Endothelial cell of umbilical vein (primary cell): ENCODE results near the gene MAML3. TPM values are rescaled to one million over a fixed set of nuclear protein-coding genes. Genes with fewer than 3 reads are reported as not detected.

Experiments used
- BruUV-seq: library from RNA; stranded (reverse); fragments of 400-500 nt; replicated peaks from 2 replicates; lab custom pipeline; 2021; lab: Mats Ljungman, UMichigan
- CTCF ChIA-PET: fragments of 300-600, 350-600 bp; sonication (Branson Sonifier 250); formaldehyde crosslinking; loops from one replicate; lab custom pipeline; 2021; ENCODE audit warnings: antibody characterized with exemption, inconsistent platforms; lab: Charles Lee
- POLR2A ChIA-PET: fragments of 300-600, 350-600 bp; sonication (Branson Sonifier 250); formaldehyde crosslinking; loops from one replicate; lab custom pipeline; 2021; ENCODE audit warnings: antibody characterized with exemption, inconsistent platforms; lab: Charles Lee
- DNase-seq: peaks from one replicate; pipeline ENCODE4 v3.0.0-alpha.2; 2011; ENCODE audit warnings: low read depth, low spot score
- FAIRE-seq: peaks from 2 replicates; lab custom pipeline; 2011; peaks lifted over from hg19 to GRCh38; lab: Jason Lieb, UNC
- H2AFZ ChIP-seq: 2 replicates; pipeline ENCODE4 v1.6.0; 2012; ENCODE audit warnings: low read depth, low read length, control low read depth, inconsistent platforms
- H3K27ac ChIP-seq: 2 replicates; pipeline ENCODE4 v1.5.1; 2011; ENCODE audit warnings: low read depth, mild to moderate bottlenecking, control low read depth, low read length, moderate library complexity; ENCODE audit not compliant: insufficient read depth
- H3K27me3 ChIP-seq, 2 experiments: 2 replicates each; pipeline versions ENCODE4 v1.6.0 to v1.6.1; 2011; ENCODE audit warnings: low read length in 2 of 2, mixed read lengths in 1 of 2; ENCODE audit not compliant: control insufficient read depth in 2 of 2, insufficient read depth in 2 of 2
- H3K36me3 ChIP-seq, 2 experiments: 2 replicates in 1 of 2; 3 replicates in 1 of 2; pipeline ENCODE4 v1.5.1; 2011; ENCODE audit warnings: low read length in 2 of 2, mild to moderate bottlenecking in 1 of 2, moderate library complexity in 1 of 2; ENCODE audit not compliant: control insufficient read depth in 2 of 2, insufficient read depth in 2 of 2; ENCODE audit errors: extremely low read depth in 1 of 2
- H3K4me1 ChIP-seq: 3 replicates; pipeline ENCODE4 v1.5.1; 2011; ENCODE audit warnings: mild to moderate bottlenecking, low read length; ENCODE audit not compliant: control insufficient read depth, insufficient read depth; ENCODE audit errors: extremely low read depth
- H3K4me2 ChIP-seq: 2 replicates; pipeline ENCODE4 v1.6.1; 2011; ENCODE audit warnings: low read length, control low read depth, mixed read lengths; ENCODE audit not compliant: insufficient read depth
- H3K4me3 ChIP-seq, 3 experiments: fragments of 200-600 bp in 1 of 3; sonication (generic), shearing (Covaris generic) in 1 of 3; replicated peaks in 1 of 3; 2 replicates each; pipeline ENCODE4 v1.5.1; 2011 to 2016; ENCODE audit warnings: control low read depth in 3 of 3, low read length in 3 of 3, mild to moderate bottlenecking in 2 of 3, inconsistent platforms in 1 of 3, low read depth in 1 of 3, moderate library complexity in 1 of 3; ENCODE audit not compliant: insufficient read depth in 1 of 3
- H3K79me2 ChIP-seq: 2 replicates; pipeline ENCODE4 v1.6.0; 2012; ENCODE audit warnings: low read length, inconsistent platforms; ENCODE audit not compliant: control insufficient read depth, insufficient read depth
- H3K9ac ChIP-seq: replicated peaks from 2 replicates; pipeline ENCODE3; 2011; ENCODE audit warnings: low read length, control low read depth; ENCODE audit not compliant: insufficient read depth; ENCODE audit errors: extremely low read depth
- H3K9me1 ChIP-seq: replicated peaks from 3 replicates; pipeline ENCODE4 v1.6.0; 2011; ENCODE audit warnings: mild to moderate bottlenecking, low read length; ENCODE audit not compliant: control insufficient read depth, insufficient read depth; ENCODE audit errors: extremely low read depth
- H3K9me3 ChIP-seq: replicated peaks from 2 replicates; pipeline ENCODE4 v1.5.1; 2012; ENCODE audit warnings: low read length, inconsistent platforms; ENCODE audit not compliant: control insufficient read depth, insufficient read depth
- H4K20me1 ChIP-seq: replicated peaks from 2 replicates; pipeline ENCODE3; 2011; ENCODE audit warnings: mild to moderate bottlenecking, low read length; ENCODE audit not compliant: control insufficient read depth, insufficient read depth; ENCODE audit errors: extremely low read depth
- CTCF ChIP-seq, 2 donors: IDR thresholded peaks; 1 replicate in 1 of 2; 2 replicates in 1 of 2; pipeline ENCODE4 v1.5.1; 2011; ENCODE audit warnings: low read length in 2 of 2, mild to moderate bottlenecking in 2 of 2, moderate library complexity in 2 of 2, control low read depth in 1 of 2, inconsistent platforms in 1 of 2, low read depth in 1 of 2; ENCODE audit not compliant: insufficient read depth in 1 of 2; ENCODE audit errors: extremely low read depth in 1 of 2
- EZH2 ChIP-seq: IDR thresholded peaks from 2 replicates; pipeline ENCODE4 v1.6.1; 2012; ENCODE audit warnings: borderline replicate concordance, low read depth, mild to moderate bottlenecking, moderate library complexity, low read length, inconsistent platforms; ENCODE audit not compliant: severe bottlenecking
- FOS ChIP-seq: IDR thresholded peaks from 2 replicates; pipeline ENCODE4 v1.6.1; 2011; ENCODE audit warnings: mild to moderate bottlenecking, low read length, moderate library complexity, borderline replicate concordance; ENCODE audit not compliant: insufficient read depth
- GATA2 ChIP-seq: IDR thresholded peaks from 2 replicates; pipeline ENCODE4 v1.7.0; 2011; ENCODE audit warnings: low read depth, mild to moderate bottlenecking, moderate library complexity, mixed read lengths, low read length; ENCODE audit not compliant: insufficient read length, insufficient read depth
- JUN ChIP-seq: IDR thresholded peaks from 2 replicates; pipeline ENCODE4 v1.6.1; 2011; ENCODE audit warnings: borderline replicate concordance, low read depth; ENCODE audit not compliant: insufficient read length, insufficient read depth
- MYC ChIP-seq: IDR thresholded peaks from one replicate; pipeline ENCODE4 v1.6.1; 2011; ENCODE audit warnings: mild to moderate bottlenecking, low read depth, low read length
- POLR2A ChIP-seq: IDR thresholded peaks from 2 replicates; pipeline ENCODE4 v1.6.1; 2012; ENCODE audit warnings: low read depth, mild to moderate bottlenecking, control low read depth, low read length
- POLR2AphosphoS5 ChIP-seq: IDR thresholded peaks from 2 replicates; pipeline ENCODE4 v1.6.1; 2012; ENCODE audit warnings: low read depth, mild to moderate bottlenecking, control low read depth, low read length, moderate library complexity; ENCODE audit not compliant: insufficient read depth
- dilution Hi-C: fragments of 300-500 bp; cut with MboI; formaldehyde crosslinking; loops from one replicate; pipeline ENCODE4 v1.15.0; 2019; ENCODE audit warnings: low sequenced_read_pairs; ENCODE audit not compliant: extremely low pct_ligation_motif_present
- intact Hi-C: fragments of 100-400 bp; cut with micrococcal nuclease; formaldehyde crosslinking; loops from one replicate; pipeline ENCODE4 v1.10.0; 2022
- polyA plus RNA-seq, 4 experiments: library from polyadenylated mRNA; depleted of rRNA in 3 of 4; stranded (reverse) in 3 of 4; unstranded in 1 of 4; fragments of >200 nt; gene quantifications; 2 replicates each; pipeline versions ENCODE4 v1.2.1 to v1.2.3, GENCODE V29; 2011 to 2012; ENCODE audit warnings: missing spikeins in 1 of 4
- total RNA-seq: library from RNA; stranded (reverse); gene quantifications from 2 replicates; pipeline ENCODE4 v1.2.3, GENCODE V29; 2021
- TF ChIP-seq, protein P1 (sequence below): IDR thresholded peaks from 2 replicates; pipeline ENCODE4 v1.6.1; 2011; ENCODE audit not compliant: insufficient read depth, insufficient read length

The MAML3 gene
- total and polyA plus RNA-seq, 2 donors (not counting 3 experiments of a cell fraction or from before 2014, with no cell fraction given): 14.0 to 20.3 TPM

DNA sequence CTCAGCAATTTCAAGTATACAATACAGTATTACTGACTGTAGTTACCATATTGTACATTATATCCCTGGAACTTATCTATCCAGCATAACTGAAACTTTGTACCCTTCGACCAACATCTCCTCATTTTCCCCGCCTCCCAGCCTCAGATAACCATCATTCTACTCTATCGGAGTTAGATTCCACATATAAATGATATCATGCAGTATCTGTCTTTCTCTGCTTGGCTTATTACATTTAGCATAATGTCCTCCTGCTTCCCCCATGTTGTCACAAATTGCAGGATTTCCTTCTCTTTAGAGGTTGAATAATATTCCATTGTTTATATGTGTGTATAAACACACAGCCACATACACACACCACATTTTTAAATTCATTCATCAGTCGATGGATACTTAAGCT lies 218.1 kb downstream of the MAML3 start:
- no peaks in the 10 kb centered on the region for H3K4me1 ChIP-seq
- dilution Hi-C loops: no loop called here

More for the DNA sequence above, 218.1 kb downstream of the MAML3 start:
- CTCF ChIA-PET: interaction anchor here (0.9 to 2.2 kb wide), 2 partner anchors 10 to 22 kb away, joined by 3 to 5 read pairs; no protein-coding TSS in a partner anchor
- Histone ChIP-seq H3K9me3 (no peaks in the 10 kb centered on the region), H3K9ac (no peak overlapping the region), H3K9me1 (no peaks in the 10 kb centered on the region), H3K27ac (no peak overlapping the region), H2AFZ (no peak overlapping the region), H4K20me1 (no peaks in the 10 kb centered on the region), H3K4me3 (no peak overlapping the region), H3K79me2 (no peaks in the 10 kb centered on the region), H3K4me2 (no peak overlapping the region), H3K36me3 (no peaks in the 10 kb centered on the region), H3K27me3 (no peaks in the 10 kb centered on the region)
- FAIRE-seq: no peak
- DNase-seq: no peak
- POLR2A ChIA-PET: no interaction called here
- intact Hi-C loops: no loop called here
- TF ChIP-seq JUN (no peak), FOS (no peak), MYC (no peak), POLR2AphosphoS5 (no peak), CTCF (IDR thresholded peaks at IDR 0.05; ENCODE audit: extremely low read depth in 1 of 2, insufficient read depth in 1 of 2, low read depth in 1 of 2, low read length in 2 of 2) (no peak), EZH2 (no peak), POLR2A (no peak), GATA2 (no peak)
- TF ChIP-seq, protein P1, sequence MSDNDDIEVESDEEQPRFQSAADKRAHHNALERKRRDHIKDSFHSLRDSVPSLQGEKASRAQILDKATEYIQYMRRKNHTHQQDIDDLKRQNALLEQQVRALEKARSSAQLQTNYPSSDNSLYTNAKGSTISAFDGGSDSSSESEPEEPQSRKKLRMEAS: no peak
- no TSS peak for BruUV-seq
